Astrocyte (in vitro differentiated cells and primary cell): ENCODE measurements around the gene FHOD1. TPM values are rescaled to one million over a fixed set of nuclear protein-coding genes. Genes with fewer than 3 reads are reported as not detected.
A peak's percentile ranks its signal among the peaks of the same experiment; 100 is the strongest.

Source experiments
- DNase-seq: peaks from one replicate; pipeline ENCODE4 v3.0.0-alpha.2; 2010; ENCODE audit warnings: low read depth
- FAIRE-seq: peaks from 2 replicates; lab custom pipeline; 2011; peaks lifted over from hg19 to GRCh38; lab: Jason Lieb, UNC
- H2AFZ ChIP-seq: 2 replicates; pipeline ENCODE4 v1.6.0; 2012; ENCODE audit warnings: low read depth, low read length, inconsistent platforms
- H3K27ac ChIP-seq: 2 replicates; pipeline ENCODE4 v1.5.1; 2011; ENCODE audit warnings: low read depth, low read length, inconsistent platforms
- H3K27me3 ChIP-seq: 2 replicates; pipeline ENCODE4 v1.6.0; 2011; ENCODE audit warnings: low read length, inconsistent platforms; ENCODE audit not compliant: insufficient read depth
- H3K36me3 ChIP-seq: 2 replicates; pipeline ENCODE4 v1.5.1; 2011; ENCODE audit warnings: low read length, inconsistent platforms; ENCODE audit not compliant: insufficient read depth
- H3K4me1 ChIP-seq: 2 replicates; pipeline ENCODE4 v1.5.1; 2011; ENCODE audit warnings: low read length, inconsistent platforms; ENCODE audit not compliant: insufficient read depth
- H3K4me2 ChIP-seq: 2 replicates; pipeline ENCODE4 v1.6.0; 2012; ENCODE audit warnings: low read length, inconsistent platforms
- H3K4me3 ChIP-seq: 2 replicates; pipeline ENCODE4 v1.5.1; 2011; ENCODE audit warnings: low read depth, mild to moderate bottlenecking, low read length, inconsistent platforms; ENCODE audit not compliant: insufficient read depth
- H3K79me2 ChIP-seq: 2 replicates; pipeline ENCODE4 v1.6.0; 2012; ENCODE audit warnings: mild to moderate bottlenecking, low read length, inconsistent platforms; ENCODE audit not compliant: insufficient read depth
- H3K9ac ChIP-seq: 2 replicates; pipeline ENCODE4 v1.6.0; 2012; ENCODE audit warnings: mild to moderate bottlenecking, low read length, inconsistent platforms
- H3K9me3 ChIP-seq: 2 replicates; pipeline ENCODE4 v1.5.1; 2012; ENCODE audit warnings: low read depth, mild to moderate bottlenecking, low read length, inconsistent platforms; ENCODE audit not compliant: insufficient read depth
- H4K20me1 ChIP-seq: 2 replicates; pipeline ENCODE4 v1.6.0; 2012; ENCODE audit warnings: low read length, inconsistent platforms; ENCODE audit not compliant: insufficient read depth
- H3K27ac Mint-ChIP-seq: one replicate; pipeline ENCODE4 v1.8.0; 2021; ENCODE audit warnings: mild to moderate bottlenecking, mixed read lengths; ENCODE audit not compliant: unreplicated experiment
- H3K27me3 Mint-ChIP-seq: one replicate; pipeline ENCODE4 v1.8.0; 2021; ENCODE audit warnings: low read depth, mixed read lengths; ENCODE audit not compliant: unreplicated experiment
- H3K36me3 Mint-ChIP-seq: one replicate; pipeline ENCODE4 v1.8.0; 2021; ENCODE audit warnings: low read depth, mixed read lengths; ENCODE audit not compliant: unreplicated experiment
- H3K4me1 Mint-ChIP-seq: one replicate; pipeline ENCODE4 v1.8.0; 2021; ENCODE audit warnings: low read depth, mixed read lengths; ENCODE audit not compliant: unreplicated experiment
- H3K4me3 Mint-ChIP-seq: one replicate; pipeline ENCODE4 v1.8.0; 2021; ENCODE audit warnings: mild to moderate bottlenecking, moderate library complexity, mixed read lengths; ENCODE audit not compliant: unreplicated experiment
- H3K9me3 Mint-ChIP-seq: one replicate; pipeline ENCODE4 v1.8.0; 2021; ENCODE audit warnings: mild to moderate bottlenecking, mixed read lengths; ENCODE audit not compliant: unreplicated experiment
- EZH2 ChIP-seq: IDR thresholded peaks from 2 replicates; pipeline ENCODE4 v1.6.1; 2012; ENCODE audit warnings: mild to moderate bottlenecking, low read length, inconsistent platforms; ENCODE audit not compliant: insufficient read depth
- total RNA-seq: library from RNA; stranded (reverse); gene quantifications from 2 replicates; pipeline ENCODE4 v1.2.1, GENCODE V29; 2021
- TF ChIP-seq, protein P1 (sequence below): IDR thresholded peaks from 2 replicates; pipeline ENCODE4 v1.5.1; 2011; ENCODE audit warnings: low read depth, mild to moderate bottlenecking, inconsistent platforms, low read length, moderate library complexity; ENCODE audit not compliant: insufficient read depth

Gene FHOD1
- total RNA-seq, 1 donor from 2014 or later: 38.1 TPM

GRCh38 chr16:67240506-67240905, 6.8 kb downstream of the FHOD1 start:
- H3K4me2 ChIP-seq: peak overlapping the region; percentile 44
- no peaks in the 10 kb centered on the region for H4K20me1 ChIP-seq
- peak overlapping the region; percentile 91 for H3K27ac ChIP-seq
- H3K27ac Mint-ChIP-seq: peak overlapping the region; percentile 87
- H2AFZ ChIP-seq: no peak overlapping the region
- H3K9me3 Mint-ChIP-seq: no peaks in the 10 kb centered on the region
- no peak overlapping the region for H3K4me3 ChIP-seq
- no peaks in the 10 kb centered on the region for H3K27me3 ChIP-seq
- peaks cover 56% of the 10 kb centered on the region for H3K79me2 ChIP-seq
- FAIRE-seq (no peak), DNase-seq (peak; percentile 29)
- peaks cover 45% of the 10 kb centered on the region for H3K4me1 ChIP-seq
- peak overlapping the region; percentile 78 for H3K9ac ChIP-seq
- peaks cover 44% of the 10 kb centered on the region for H3K4me1 Mint-ChIP-seq
- no peaks in the 10 kb centered on the region for H3K9me3 ChIP-seq
- peaks cover 27% of the 10 kb centered on the region for H3K36me3 Mint-ChIP-seq
- no peaks in the 10 kb centered on the region for H3K27me3 Mint-ChIP-seq
- TF ChIP-seq, protein P1, sequence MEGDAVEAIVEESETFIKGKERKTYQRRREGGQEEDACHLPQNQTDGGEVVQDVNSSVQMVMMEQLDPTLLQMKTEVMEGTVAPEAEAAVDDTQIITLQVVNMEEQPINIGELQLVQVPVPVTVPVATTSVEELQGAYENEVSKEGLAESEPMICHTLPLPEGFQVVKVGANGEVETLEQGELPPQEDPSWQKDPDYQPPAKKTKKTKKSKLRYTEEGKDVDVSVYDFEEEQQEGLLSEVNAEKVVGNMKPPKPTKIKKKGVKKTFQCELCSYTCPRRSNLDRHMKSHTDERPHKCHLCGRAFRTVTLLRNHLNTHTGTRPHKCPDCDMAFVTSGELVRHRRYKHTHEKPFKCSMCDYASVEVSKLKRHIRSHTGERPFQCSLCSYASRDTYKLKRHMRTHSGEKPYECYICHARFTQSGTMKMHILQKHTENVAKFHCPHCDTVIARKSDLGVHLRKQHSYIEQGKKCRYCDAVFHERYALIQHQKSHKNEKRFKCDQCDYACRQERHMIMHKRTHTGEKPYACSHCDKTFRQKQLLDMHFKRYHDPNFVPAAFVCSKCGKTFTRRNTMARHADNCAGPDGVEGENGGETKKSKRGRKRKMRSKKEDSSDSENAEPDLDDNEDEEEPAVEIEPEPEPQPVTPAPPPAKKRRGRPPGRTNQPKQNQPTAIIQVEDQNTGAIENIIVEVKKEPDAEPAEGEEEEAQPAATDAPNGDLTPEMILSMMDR: no peak
- no peak for TF ChIP-seq EZH2
- H3K4me3 Mint-ChIP-seq: peak overlapping the region; percentile 34
- peaks cover 27% of the 10 kb centered on the region for H3K36me3 ChIP-seq

DNA sequence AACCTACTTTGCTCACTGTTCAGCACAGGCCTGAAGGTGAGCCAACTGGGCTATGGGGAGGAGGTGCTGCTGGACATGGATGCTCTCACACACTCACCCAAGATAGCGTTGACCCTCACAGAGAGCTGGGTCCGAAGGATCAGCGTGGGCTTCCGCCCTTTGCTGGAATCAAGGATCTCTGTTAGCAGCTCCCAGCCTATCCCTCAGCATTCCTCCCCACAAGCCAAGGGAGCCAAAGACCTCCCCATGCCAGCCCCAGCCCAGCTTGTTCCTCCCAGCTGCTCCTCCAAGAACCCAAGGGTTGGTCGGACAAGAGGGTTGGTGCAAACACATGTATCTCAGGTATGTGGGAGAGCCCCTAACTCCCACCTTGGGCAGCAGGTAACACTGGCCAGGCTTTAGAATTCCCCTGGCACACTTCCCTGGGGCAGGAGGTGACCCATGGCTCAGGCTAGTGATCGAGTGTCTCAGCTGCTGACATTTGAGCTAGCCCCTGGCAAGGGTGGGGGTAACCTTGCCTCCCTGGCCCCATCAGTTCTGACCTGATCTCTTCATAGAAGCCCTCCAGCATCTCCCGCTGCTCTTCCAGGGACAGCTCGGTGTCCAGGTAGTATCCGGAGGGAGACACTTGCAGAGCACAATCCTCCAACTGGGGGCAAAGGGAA, 8.3 kb downstream of the FHOD1 start:
- TF ChIP-seq EZH2: no peak
- TF ChIP-seq, protein P1: no peak
- Histone ChIP-seq H3K27me3 (no peaks in the 10 kb centered on the region), H3K4me1 (peaks cover 29% of the 10 kb centered on the region), H3K9me3 (no peaks in the 10 kb centered on the region), H3K4me2 (no peak overlapping the region), H3K36me3 (peaks cover 27% of the 10 kb centered on the region), H2AFZ (no peak overlapping the region), H3K4me3 (no peak overlapping the region), H4K20me1 (no peaks in the 10 kb centered on the region), H3K9ac (no peak overlapping the region), H3K27ac (no peak overlapping the region), H3K79me2 (peaks cover 46% of the 10 kb centered on the region)
- DNase-seq: no peak
- Mint-ChIP-seq H3K27ac (peak overlapping the region; percentile 9), H3K9me3 (no peaks in the 10 kb centered on the region), H3K36me3 (peaks cover 32% of the 10 kb centered on the region), H3K27me3 (no peaks in the 10 kb centered on the region), H3K4me1 (peaks cover 28% of the 10 kb centered on the region), H3K4me3 (no peak overlapping the region)
- FAIRE-seq: no peak

GRCh38 chr16:67238278-67238575, 9.1 kb downstream of the FHOD1 start:
- Histone ChIP-seq H3K4me3 (no peak overlapping the region), H3K4me1 (peaks cover 23% of the 10 kb centered on the region), H3K9ac (no peak overlapping the region), H4K20me1 (no peaks in the 10 kb centered on the region), H3K9me3 (no peaks in the 10 kb centered on the region), H3K4me2 (no peak overlapping the region), H3K36me3 (peaks cover 27% of the 10 kb centered on the region), H3K79me2 (peaks cover 38% of the 10 kb centered on the region), H3K27me3 (no peaks in the 10 kb centered on the region), H3K27ac (no peak overlapping the region), H2AFZ (no peak overlapping the region)
- Mint-ChIP-seq H3K4me3 (no peak overlapping the region), H3K9me3 (no peaks in the 10 kb centered on the region), H3K27ac (no peak overlapping the region), H3K4me1 (peaks cover 27% of the 10 kb centered on the region), H3K36me3 (peaks cover 32% of the 10 kb centered on the region), H3K27me3 (no peaks in the 10 kb centered on the region)
- FAIRE-seq (no peak), DNase-seq (no peak)
- TF ChIP-seq, protein P1: no peak
- TF ChIP-seq EZH2: no peak
